Right lobe of liver (tissue), 4 donors: ENCODE data around the gene FRY.

Source experiments
- CTCF ChIP-seq, 4 donors: fragments of 200-600 bp in 3 of 4; fragments of 450-650 bp in 1 of 4; IDR thresholded peaks; one replicate each; pipeline versions ENCODE4 v1.5.1 to v1.8.0; 2016 to 2022; ENCODE audit warnings: antibody characterized with exemption in 4 of 4, mild to moderate bottlenecking in 2 of 4
- POLR2A ChIP-seq: fragments of 450-650 bp; IDR thresholded peaks from one replicate; pipeline ENCODE4 v1.6.1; 2017; ENCODE audit warnings: antibody characterized with exemption, mild to moderate bottlenecking
- donor health status: DM: no; HTN: no; CAD: no.
- donor health status: DM: no; HTN: no; CAD: no.
- donor health status: DM: no; HTN: yes; CAD: no.

- no peak for TF ChIP-seq POLR2A
- TF ChIP-seq CTCF (IDR thresholded peaks at IDR 0.05), result no peak
Observed at GRCh38 chr13:32252812-32253438, 221.4 kb downstream of the FRY start.
